IMR-90 (cell line): ENCODE measurements around the gene PCCB. TPM values are rescaled to one million over a fixed set of nuclear protein-coding genes. Genes with fewer than 3 reads are reported as not detected.

Experiments
- ATAC-seq: fragments of 200-7000 bp; cut with Tn5 transposase; 2 replicates; pipeline ENCODE4 v1.9.1; 2020; ENCODE audit warnings: low read depth, mild to moderate bottlenecking, moderate library complexity
- BruUV-seq: library from RNA; stranded (reverse); fragments of 400-500 nt; replicated peaks from 2 replicates; lab custom pipeline; 2021; lab: Mats Ljungman, UMichigan
- CTCF ChIA-PET: fragments of 300-600 bp; formaldehyde crosslinking; extraction: SDS; loops from one replicate; lab custom pipeline; 2021; ENCODE audit warnings: antibody characterized with exemption; lab: Yijun Ruan, JAX
- POLR2A ChIA-PET: fragments of 300-600 bp; sonication (Branson Sonifier 250); formaldehyde crosslinking; loops from one replicate; lab custom pipeline; 2022; ENCODE audit warnings: antibody characterized with exemption; ENCODE audit not compliant: unreplicated experiment; lab: Charles Lee
- DNase-seq: peaks from one replicate; pipeline ENCODE4 v3.0.0; 2013
- H2AFZ ChIP-seq: replicated peaks from 2 replicates; pipeline ENCODE3; 2013; ENCODE audit warnings: low read length, mild to moderate bottlenecking; ENCODE audit not compliant: poor library complexity
- H2AK5ac ChIP-seq: 2 replicates; pipeline ENCODE4 v1.6.1; 2013; ENCODE audit warnings: low read depth, low read length, inconsistent platforms
- H2AK9ac ChIP-seq: replicated peaks from 2 replicates; pipeline ENCODE3; 2013; ENCODE audit warnings: mild to moderate bottlenecking, low read depth, low read length, moderate library complexity; ENCODE audit not compliant: poor library complexity
- H2BK120ac ChIP-seq: 2 replicates; pipeline ENCODE4 v1.6.1; 2013; ENCODE audit warnings: low read depth, low read length, inconsistent platforms
- H2BK15ac ChIP-seq: 3 replicates; pipeline ENCODE4 v1.6.1; 2013; ENCODE audit warnings: low read depth, low read length, inconsistent platforms
- H2BK20ac ChIP-seq: 2 replicates; pipeline ENCODE4 v1.6.1; 2013; ENCODE audit warnings: low read depth, mild to moderate bottlenecking, inconsistent platforms, low read length, moderate library complexity
- H2BK5ac ChIP-seq: 2 replicates; pipeline ENCODE4 v1.6.1; 2013; ENCODE audit warnings: mild to moderate bottlenecking, low read depth, low read length, inconsistent platforms; ENCODE audit not compliant: poor library complexity, severe bottlenecking
- H3K14ac ChIP-seq: replicated peaks from 2 replicates; pipeline ENCODE4 v1.6.1; 2013; ENCODE audit warnings: low read depth, low read length, inconsistent platforms
- H3K18ac ChIP-seq: 2 replicates; pipeline ENCODE4 v1.6.1; 2013; ENCODE audit warnings: low read depth, low read length, control low read depth
- H3K23ac ChIP-seq: 2 replicates; pipeline ENCODE4 v1.6.1; 2013; ENCODE audit warnings: low read depth, low read length, inconsistent platforms
- H3K27ac ChIP-seq: 2 replicates; pipeline ENCODE4 v1.5.1; 2013; ENCODE audit warnings: mild to moderate bottlenecking, control low read depth, low read length; ENCODE audit not compliant: insufficient read depth
- H3K27me3 ChIP-seq: 2 replicates; pipeline ENCODE4 v1.6.1; 2013; ENCODE audit warnings: low read length; ENCODE audit not compliant: control insufficient read depth, insufficient read depth
- H3K36me3 ChIP-seq: 2 replicates; pipeline ENCODE4 v1.6.1; 2013; ENCODE audit warnings: low read length, mixed read lengths; ENCODE audit not compliant: control insufficient read depth, insufficient read depth
- H3K4ac ChIP-seq: 2 replicates; pipeline ENCODE4 v1.6.1; 2013; ENCODE audit warnings: low read depth, low read length, inconsistent platforms
- H3K4me1 ChIP-seq: 2 replicates; pipeline ENCODE4 v1.6.1; 2013; ENCODE audit warnings: low read length, mixed read lengths; ENCODE audit not compliant: control insufficient read depth, insufficient read depth
- H3K4me2 ChIP-seq: 2 replicates; pipeline ENCODE4 v1.6.1; 2013; ENCODE audit warnings: low read depth, mild to moderate bottlenecking, control low read depth, low read length, moderate library complexity
- H3K4me3 ChIP-seq: 2 replicates; pipeline ENCODE4 v1.5.1; 2013; ENCODE audit warnings: low read depth, mild to moderate bottlenecking, control low read depth, low read length, moderate library complexity; ENCODE audit not compliant: insufficient read depth
- H3K56ac ChIP-seq: 2 replicates; pipeline ENCODE4 v1.6.1; 2013; ENCODE audit warnings: low read length, inconsistent platforms; ENCODE audit not compliant: insufficient read depth; ENCODE audit errors: extremely low read depth
- H3K79me1 ChIP-seq, 2 experiments: 2 replicates each; pipeline ENCODE4 v1.6.1; 2013; ENCODE audit warnings: low read length in 2 of 2, inconsistent platforms in 1 of 2, low read depth in 1 of 2
- H3K9ac ChIP-seq: 2 replicates; pipeline ENCODE4 v1.6.1; 2013; ENCODE audit warnings: low read depth, low read length, control low read depth
- H3K9me1 ChIP-seq: 2 replicates; pipeline ENCODE4 v1.6.1; 2013; ENCODE audit warnings: low read length, inconsistent platforms; ENCODE audit not compliant: insufficient read depth
- H3K9me3 ChIP-seq: 2 replicates; pipeline ENCODE4 v1.6.1; 2013; ENCODE audit warnings: low read length; ENCODE audit not compliant: control insufficient read depth, insufficient read depth
- H4K20me1 ChIP-seq: 2 replicates; pipeline ENCODE4 v1.6.1; 2013; ENCODE audit warnings: low read length, inconsistent platforms; ENCODE audit not compliant: insufficient read depth
- H4K5ac ChIP-seq: 2 replicates; pipeline ENCODE4 v1.6.1; 2013; ENCODE audit warnings: mild to moderate bottlenecking, low read depth, low read length, control low read depth
- H4K8ac ChIP-seq, 2 experiments: 2 replicates each; pipeline ENCODE4 v1.6.1; 2013; ENCODE audit warnings: low read depth in 2 of 2, low read length in 2 of 2, control low read depth in 1 of 2, inconsistent platforms in 1 of 2
- H4K91ac ChIP-seq: 2 replicates; pipeline ENCODE4 v1.6.1; 2013; ENCODE audit warnings: low read depth, low read length, inconsistent platforms; ENCODE audit not compliant: insufficient read depth
- CHD1 ChIP-seq: IDR thresholded peaks from 2 replicates; pipeline ENCODE4 v1.6.1; 2012; ENCODE audit warnings: low read depth, low read length, improper control_type of control experiment
- CTCF ChIP-seq: conservative IDR thresholded peaks from 2 replicates; pipeline ENCODE4 v1.5.1; 2012; ENCODE audit warnings: mild to moderate bottlenecking, low read depth, low read length, improper control_type of control experiment
- FOS ChIP-seq: fragments of 150-350 bp; IDR thresholded peaks from 2 replicates; pipeline ENCODE4 v1.6.1; 2016; ENCODE audit warnings: low read depth, low read length
- MAFK ChIP-seq: IDR thresholded peaks from 2 replicates; pipeline ENCODE4 v1.6.1; 2012; ENCODE audit warnings: low read depth, low read length, improper control_type of control experiment
- MXI1 ChIP-seq: IDR thresholded peaks from 2 replicates; pipeline ENCODE4 v1.6.1; 2012; ENCODE audit warnings: low read depth, mild to moderate bottlenecking, low read length, moderate library complexity, borderline replicate concordance
- NFE2L2 ChIP-seq: fragments of 150-350 bp; IDR thresholded peaks from 2 replicates; pipeline ENCODE4 v1.6.1; 2016; ENCODE audit warnings: low read depth, mild to moderate bottlenecking, low read length
- RCOR1 ChIP-seq: IDR thresholded peaks from 2 replicates; pipeline ENCODE4 v1.6.1; 2012; ENCODE audit warnings: mild to moderate bottlenecking, low read length, improper control_type of control experiment; ENCODE audit not compliant: insufficient replicate concordance
- RFX5 ChIP-seq: IDR thresholded peaks from 2 replicates; pipeline ENCODE4 v1.8.0; 2012; ENCODE audit warnings: low read depth, mild to moderate bottlenecking, low read length, moderate library complexity
- SMC3 ChIP-seq: fragments of 150-350 bp; IDR thresholded peaks from 2 replicates; pipeline ENCODE4 v1.6.1; 2016; ENCODE audit warnings: low read depth, mild to moderate bottlenecking, antibody characterized with exemption, low read length, moderate library complexity
- WGBS, 2 experiments: methylation state at CpG; one replicate each; pipeline versions ENCODE4 v1.1.5 to v1.1.7; 2013; ENCODE audit warnings: missing lambda C conversion rate in 2 of 2; ENCODE audit not compliant: insufficient read length in 1 of 2; ENCODE audit errors: extremely low coverage in 2 of 2; 5-methylcytosine and 5-hydroxymethylcytosine counted together
- dilution Hi-C: fragments of 300-500 bp; cut with HindIII; formaldehyde crosslinking; loops from one replicate; pipeline ENCODE4 v1.14.3; 2018; ENCODE audit warnings: low sequenced_read_pairs; ENCODE audit not compliant: unreplicated experiment
- in situ Hi-C: fragments of 300-500 bp; cut with MboI; formaldehyde crosslinking; loops from 3 replicates; pipeline ENCODE4 v1.14.3; 2019; ENCODE audit warnings: low sequenced_read_pairs, inconsistent platforms, mixed read lengths
- intact Hi-C: fragments of 100-400 bp; cut with micrococcal nuclease; formaldehyde crosslinking; loops from 2 replicates; pipeline ENCODE4 v1.10.0; 2022
- polyA plus RNA-seq, 3 experiments: library from polyadenylated mRNA; depleted of rRNA; stranded (reverse); fragments of >200 nt; gene quantifications; 2 replicates each; pipeline ENCODE4 v1.2.3, GENCODE V29; 2012; ENCODE audit warnings: low replicate concordance in 1 of 3
- total RNA-seq: library from RNA; depleted of rRNA; stranded (reverse); fragments of >200 nt; gene quantifications from 2 replicates; pipeline ENCODE4 v1.2.3, GENCODE V29; 2012

PCCB gene
- total and polyA plus RNA-seq, 2 of the 4 experiments (the other 2 are of a cell fraction) = 40.5 to 76.2 TPM

GRCh38 chr3:136350557-136350956, 100.4 kb downstream of the PCCB start:
- H2AFZ ChIP-seq = peak overlapping the region; percentile 67
- peak; percentile 72 for ATAC-seq
- no peaks in the 10 kb centered on the region; the same call in none of the 2 replicates for H3K9me1 ChIP-seq

More at GRCh38 chr3:136350557-136350956, 100.4 kb downstream of the PCCB start:
- BruUV-seq = no TSS peak
- Histone ChIP-seq H4K91ac (peak overlapping the region; percentile 97), H3K36me3 (peaks cover 2% of the 10 kb centered on the region), H2BK120ac (peak overlapping the region; percentile 95), H3K79me1 (peaks cover 0 to 17% of the 10 kb centered on the region in 2 experiments; a peak in 2 of 4 replicates), H4K8ac (peak overlapping the region; percentile 49 to 93; a peak in 3 of 4 replicates), H3K4me3 (peak overlapping the region; percentile 0; the same call in 1 of the 2 replicates), H2BK5ac (peak overlapping the region; percentile 98), H2AK5ac (peak overlapping the region; percentile 87), H3K9ac (peak overlapping the region; percentile 80), H2BK20ac (peak overlapping the region; percentile 85), H3K4ac (peak overlapping the region; percentile 98), H3K14ac (peak overlapping the region; percentile 96), H4K20me1 (peaks cover 5% of the 10 kb centered on the region; the same call in 1 of the 2 replicates), H2BK15ac (peak overlapping the region; percentile 92), H4K5ac (peak overlapping the region; percentile 78), H3K27me3 (no peaks in the 10 kb centered on the region), H3K4me1 (peaks cover 10% of the 10 kb centered on the region), H3K9me3 (no peaks in the 10 kb centered on the region), H3K4me2 (peak overlapping the region; percentile 79), H3K18ac (peak overlapping the region; percentile 70), H3K23ac (peak overlapping the region; percentile 98), H3K27ac (peak overlapping the region; percentile 99), H3K56ac (peak overlapping the region; percentile 99), H2AK9ac (peak overlapping the region; percentile 97)
- dilution Hi-C loops (no loop called here), intact Hi-C loops (loop anchor here (1.0 to 10.0 kb wide), 2 partner anchors 54 to 402 kb away; partner anchors contain the start of gene STAG1), in situ Hi-C loops (no loop called here)
- peak; percentile 81 for DNase-seq
- WGBS, 2 experiments = no CpG with 5 or more reads among the region's 2 CpGs
- ChIA-PET POLR2A (interaction anchor here (0.6 kb wide), 1 partner anchor 123 kb away, joined by 5 read pairs; no protein-coding TSS in a partner anchor), CTCF (interaction anchor here (0.7 to 2.0 kb wide), 5 partner anchors 44 to 665 kb away, joined by 3 to 16 read pairs (median 3); partner anchors contain the start of gene STAG1)
- TF ChIP-seq NFE2L2 = peak; percentile 74; the same call in 1 of the 2 replicates
- no peak for TF ChIP-seq SMC3
- peak; percentile 12 for TF ChIP-seq RCOR1
- no peak for TF ChIP-seq MXI1
- TF ChIP-seq FOS = no peak
- no peak for TF ChIP-seq CTCF
- no peak for TF ChIP-seq MAFK
- TF ChIP-seq RFX5 = peak; percentile 62; the same call in 1 of the 2 replicates
- no peak; the same call in 1 of the 2 replicates for TF ChIP-seq CHD1
